Karpas-422 (cell line): ENCODE data around the gene HSPB7. TPM values are rescaled to one million over a fixed set of nuclear protein-coding genes. Genes with fewer than 3 reads are reported as not detected.
"Not testable (repeated sequence)": the region's sequence is repeated elsewhere in the genome, so short reads cannot be mapped to it uniquely, and the experiment has no call there.

Experiments used
- DNase-seq: peaks from one replicate; pipeline ENCODE4 v3.0.0-alpha.2; 2015
- H2AFZ ChIP-seq: fragments of 200-600 bp; sonication (generic); 2 replicates; pipeline ENCODE4 v1.6.1; 2014; ENCODE audit warnings: antibody characterized with exemption, low read length, mixed read lengths
- H3K27ac ChIP-seq: fragments of 200-600 bp; sonication (generic); 2 replicates; pipeline ENCODE4 v1.5.1; 2014; ENCODE audit warnings: mild to moderate bottlenecking, low read length, moderate library complexity
- H3K27me3 ChIP-seq: fragments of 200-600 bp; sonication (generic); 2 replicates; pipeline ENCODE4 v1.6.1; 2014; ENCODE audit warnings: low read length, mixed read lengths
- H3K36me3 ChIP-seq: fragments of 200-600 bp; sonication (generic); 2 replicates; pipeline ENCODE4 v1.6.1; 2014; ENCODE audit warnings: low read length, mixed read lengths; ENCODE audit not compliant: insufficient read depth
- H3K4me1 ChIP-seq: fragments of 200-600 bp; sonication (generic); 2 replicates; pipeline ENCODE4 v1.6.1; 2014; ENCODE audit warnings: mild to moderate bottlenecking, low read length, mixed read lengths
- H3K4me2 ChIP-seq: fragments of 200-600 bp; sonication (generic); 2 replicates; pipeline ENCODE4 v1.6.1; 2014; ENCODE audit warnings: low read length, low read depth, mild to moderate bottlenecking; ENCODE audit not compliant: poor library complexity, severe bottlenecking
- H3K4me3 ChIP-seq: fragments of 200-600 bp; sonication (generic); 2 replicates; pipeline ENCODE4 v1.5.1; 2014; ENCODE audit warnings: mild to moderate bottlenecking, antibody characterized with exemption, low read length, mixed read lengths
- H3K79me2 ChIP-seq: fragments of 200-600 bp; sonication (generic); 2 replicates; pipeline ENCODE4 v1.6.1; 2014; ENCODE audit warnings: mild to moderate bottlenecking, low read length, mixed read lengths
- H3K9ac ChIP-seq: fragments of 200-600 bp; sonication (generic); 2 replicates; pipeline ENCODE4 v1.6.0; 2014; ENCODE audit warnings: low read length
- H3K9me2 ChIP-seq: fragments of 200-600 bp; sonication (generic), shearing (Covaris generic); replicated peaks from 2 replicates; pipeline ENCODE4 v1.6.0; 2014; ENCODE audit warnings: mild to moderate bottlenecking, low read length, moderate library complexity; ENCODE audit not compliant: insufficient read depth
- H3K9me3 ChIP-seq: fragments of 300-700, 200-600 bp; sonication (generic); 2 replicates; pipeline ENCODE4 v1.6.1; 2014; ENCODE audit warnings: low read length, mixed read lengths
- H4K20me1 ChIP-seq: fragments of 200-600 bp; sonication (generic); 2 replicates; pipeline ENCODE4 v1.6.1; 2014; ENCODE audit warnings: mild to moderate bottlenecking, antibody characterized with exemption, low read length, low read depth; ENCODE audit not compliant: insufficient read depth
- total RNA-seq: library from RNA; depleted of rRNA; stranded (reverse); fragments of >200 nt; shearing (Covaris generic); gene quantifications from 2 replicates; pipeline ENCODE4 v1.2.3, GENCODE V29; 2014; ENCODE audit warnings: low replicate concordance

The HSPB7 gene
- total RNA-seq, 1 experiment from 2014 or later: not detected

- no peaks in the 10 kb centered on the region for H3K27me3 ChIP-seq
- no peak overlapping the region for H3K4me2 ChIP-seq
- no peak overlapping the region for H3K9ac ChIP-seq
- H3K4me3 ChIP-seq: no peak overlapping the region
- no peak overlapping the region for H2AFZ ChIP-seq
- H3K9me3 ChIP-seq: no peaks in the 10 kb centered on the region
- no peaks in the 10 kb centered on the region for H4K20me1 ChIP-seq
- no peaks in the 10 kb centered on the region for H3K79me2 ChIP-seq
- no peak overlapping the region for H3K27ac ChIP-seq
- H3K9me2 ChIP-seq: no peaks in the 10 kb centered on the region
- no peaks in the 10 kb centered on the region for H3K4me1 ChIP-seq
- peak; percentile 90 for DNase-seq
- no peaks in the 10 kb centered on the region for H3K36me3 ChIP-seq
Observed at GRCh38 chr1:16032388-16033102, 14.7 kb upstream of the HSPB7 start.

GRCh38 chr1:16031551-16031950, 13.7 kb upstream of the HSPB7 start:
- Histone ChIP-seq H4K20me1 (no peaks in the 10 kb centered on the region), H3K27me3 (no peaks in the 10 kb centered on the region), H3K9ac (no peak overlapping the region), H3K27ac (no peak overlapping the region), H3K36me3 (no peaks in the 10 kb centered on the region), H3K9me2 (no peaks in the 10 kb centered on the region), H3K4me1 (no peaks in the 10 kb centered on the region), H3K9me3 (no peaks in the 10 kb centered on the region), H3K4me3 (no peak overlapping the region), H3K4me2 (no peak overlapping the region), H2AFZ (no peak overlapping the region), H3K79me2 (no peaks in the 10 kb centered on the region)
- DNase-seq: no peak

GRCh38 chr1:16029288-16029687, 11.4 kb upstream of the HSPB7 start:
- Histone ChIP-seq H3K79me2 (no peaks in the 10 kb centered on the region), H3K27ac (no peak overlapping the region), H3K9ac (no peak overlapping the region), H3K4me1 (no peaks in the 10 kb centered on the region), H3K9me3 (no peaks in the 10 kb centered on the region), H2AFZ (no peak overlapping the region), H3K4me3 (no peak overlapping the region), H3K27me3 (no peaks in the 10 kb centered on the region), H3K4me2 (no peak overlapping the region), H3K9me2 (no peaks in the 10 kb centered on the region), H3K36me3 (no peaks in the 10 kb centered on the region), H4K20me1 (no peaks in the 10 kb centered on the region)
- DNase-seq: no peak

GRCh38 chr1:16029003-16029268, 11.1 kb upstream of the HSPB7 start:
- H3K9me2 ChIP-seq, H3K79me2 ChIP-seq, H3K4me2 ChIP-seq, H3K4me3 ChIP-seq, H2AFZ ChIP-seq, H3K36me3 ChIP-seq, H3K27me3 ChIP-seq, H4K20me1 ChIP-seq, H3K4me1 ChIP-seq, H3K9ac ChIP-seq, H3K9me3 ChIP-seq, H3K27ac ChIP-seq, DNase-seq: not testable (repeated sequence)

GRCh38 chr1:16028237-16029002, 10.6 kb upstream of the HSPB7 start:
- no peaks in the 10 kb centered on the region for H4K20me1 ChIP-seq
- no peaks in the 10 kb centered on the region for H3K9me2 ChIP-seq
- no peak overlapping the region for H2AFZ ChIP-seq
- no peak overlapping the region for H3K9ac ChIP-seq
- H3K4me3 ChIP-seq: no peak overlapping the region
- H3K27ac ChIP-seq: no peak overlapping the region
- no peaks in the 10 kb centered on the region for H3K9me3 ChIP-seq
- no peaks in the 10 kb centered on the region for H3K4me1 ChIP-seq
- H3K36me3 ChIP-seq: no peaks in the 10 kb centered on the region
- no peak for DNase-seq
- no peaks in the 10 kb centered on the region for H3K27me3 ChIP-seq
- H3K79me2 ChIP-seq: no peaks in the 10 kb centered on the region
- H3K4me2 ChIP-seq: no peak overlapping the region

GRCh38 chr1:16026723-16027484, 9.1 kb upstream of the HSPB7 start:
- H3K27me3 ChIP-seq: no peaks in the 10 kb centered on the region
- H3K4me2 ChIP-seq: no peak overlapping the region
- no peak overlapping the region for H3K27ac ChIP-seq
- no peak overlapping the region for H3K4me3 ChIP-seq
- DNase-seq: peak; percentile 54
- no peak overlapping the region for H3K9ac ChIP-seq
- H3K9me2 ChIP-seq: no peaks in the 10 kb centered on the region
- no peak overlapping the region for H2AFZ ChIP-seq
- H3K36me3 ChIP-seq: no peaks in the 10 kb centered on the region
- H4K20me1 ChIP-seq: no peaks in the 10 kb centered on the region
- no peaks in the 10 kb centered on the region for H3K79me2 ChIP-seq
- no peaks in the 10 kb centered on the region for H3K4me1 ChIP-seq
- no peaks in the 10 kb centered on the region for H3K9me3 ChIP-seq

- H3K9me3 ChIP-seq, H3K79me2 ChIP-seq, H3K27me3 ChIP-seq, H3K4me2 ChIP-seq, H3K9ac ChIP-seq, H3K27ac ChIP-seq, H3K4me1 ChIP-seq, H3K4me3 ChIP-seq, DNase-seq, H3K36me3 ChIP-seq, H2AFZ ChIP-seq, H4K20me1 ChIP-seq, H3K9me2 ChIP-seq: not testable (repeated sequence)
Observed at GRCh38 chr1:16026302-16026701, 8.5 kb upstream of the HSPB7 start.

- DNase-seq: no peak
- no peak overlapping the region for H3K9ac ChIP-seq
Observed at GRCh38 chr1:16023050-16023653, 5.3 kb upstream of the HSPB7 start.

More at GRCh38 chr1:16023050-16023653, 5.3 kb upstream of the HSPB7 start:
- Histone ChIP-seq H3K4me1 (no peaks in the 10 kb centered on the region), H3K4me3 (no peak overlapping the region), H3K27me3 (no peaks in the 10 kb centered on the region), H3K36me3 (no peaks in the 10 kb centered on the region), H3K79me2 (no peaks in the 10 kb centered on the region), H2AFZ (no peak overlapping the region), H3K27ac (no peak overlapping the region), H3K9me3 (no peaks in the 10 kb centered on the region), H3K4me2 (no peak overlapping the region), H4K20me1 (no peaks in the 10 kb centered on the region), H3K9me2 (no peaks in the 10 kb centered on the region)
